ENCODE data around the gene PFKFB4. TPM values are rescaled to one million over a fixed set of nuclear protein-coding genes. Genes with fewer than 3 reads are reported as not detected.

The PFKFB4 gene
- total and polyA plus RNA-seq, 2 of the 4 experiments (the other 2 are of a cell fraction), result 16.9 to 17.0 TPM

DNA sequence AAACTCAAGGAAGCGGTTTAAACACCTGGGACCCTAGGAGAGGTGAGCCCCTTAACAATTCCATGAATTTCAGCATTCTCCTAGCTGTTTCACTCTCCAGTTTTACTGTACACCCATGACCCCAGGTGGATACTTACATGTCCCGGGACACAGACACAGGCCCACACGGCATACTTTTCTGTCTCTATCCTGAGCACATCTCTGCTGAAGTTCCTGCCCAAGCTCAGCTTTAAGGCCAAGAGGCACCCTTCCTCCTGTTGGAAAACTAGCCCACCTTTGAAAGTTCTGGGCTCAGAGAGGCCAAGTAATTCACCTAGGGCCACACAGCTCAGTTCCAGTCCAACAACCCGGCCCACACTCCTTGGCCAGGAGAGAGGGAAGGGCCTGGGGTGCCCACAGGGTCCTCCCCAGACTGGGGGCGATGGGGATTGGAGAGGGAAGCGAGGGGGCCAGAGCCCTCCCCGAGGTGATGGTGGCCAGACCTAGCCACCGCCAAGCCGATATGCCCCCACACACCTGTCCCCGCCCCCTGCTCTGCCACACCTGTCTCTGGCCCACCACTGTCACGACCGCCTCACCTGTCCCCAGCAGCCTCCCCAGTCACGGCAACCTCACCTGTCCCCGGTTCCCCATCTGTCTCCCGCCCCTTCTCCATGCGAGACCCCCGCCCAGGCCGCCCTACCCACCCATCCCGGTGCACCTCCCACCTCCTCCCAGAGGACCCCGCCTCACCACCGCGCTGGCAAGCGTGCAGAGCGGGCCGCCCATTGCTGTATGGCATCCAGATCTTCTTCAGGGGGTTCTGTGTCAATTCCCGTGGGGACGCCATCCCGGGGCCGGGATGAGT lies 431 bp downstream of the PFKFB4 start:
- WGBS, 2 experiments (ENCODE audit: extremely low coverage in 2 of 2, insufficient read length in 1 of 2), result 27% methylated on average over 7 of the region's 29 CpGs; no CpG with 5 or more reads in 1 of the 2 experiments
- Histone ChIP-seq H4K5ac (ENCODE audit: low read depth, low read length) (peak overlapping the region; percentile 40; the same call in 1 of the 2 replicates), H3K9ac (ENCODE audit: low read depth, low read length) (peak overlapping the region; percentile 75), H3K56ac (ENCODE audit: extremely low read depth, insufficient read depth, low read length) (no peak overlapping the region), H3K27ac (ENCODE audit: insufficient read depth, low read length) (peak overlapping the region; percentile 67), H3K79me1 (ENCODE audit: low read depth in 1 of 2, low read length in 2 of 2) (peaks cover 24 to 66% of the 10 kb centered on the region in 2 experiments), H3K4me1 (ENCODE audit: control insufficient read depth, insufficient read depth, low read length) (peaks cover 27% of the 10 kb centered on the region), H2BK15ac (ENCODE audit: low read depth, low read length) (peak overlapping the region; percentile 72; the same call in 1 of the 3 replicates), H4K20me1 (ENCODE audit: insufficient read depth, low read length) (peaks cover 8% of the 10 kb centered on the region; the same call in 1 of the 2 replicates), H3K4me2 (ENCODE audit: low read depth, low read length) (peak overlapping the region; percentile 62), H2AFZ (replicated peaks; ENCODE audit: low read length, poor library complexity) (peak overlapping the region; percentile 98), H2BK5ac (ENCODE audit: low read depth, low read length, poor library complexity, severe bottlenecking) (peak overlapping the region; percentile 65), H2BK20ac (ENCODE audit: low read depth, low read length) (no peak overlapping the region), H4K8ac (ENCODE audit: low read depth in 2 of 2, low read length in 2 of 2) (peak overlapping the region in 1 of 2 experiments; percentile 61; a peak in 2 of 4 replicates), H3K23ac (ENCODE audit: low read depth, low read length) (peak overlapping the region; percentile 7; the same call in 1 of the 2 replicates), H4K91ac (ENCODE audit: insufficient read depth, low read depth, low read length) (peak overlapping the region; percentile 70; the same call in 1 of the 2 replicates), H3K4ac (ENCODE audit: low read depth, low read length) (peak overlapping the region; percentile 54; the same call in 1 of the 2 replicates), H3K9me3 (ENCODE audit: control insufficient read depth, insufficient read depth, low read length) (no peaks in the 10 kb centered on the region), H3K4me3 (ENCODE audit: insufficient read depth, low read depth, low read length) (peak overlapping the region; percentile 67), H2BK120ac (ENCODE audit: low read depth, low read length) (no peak overlapping the region), H3K18ac (ENCODE audit: low read depth, low read length) (0 out of 2 replicates have a peak overlapping the region, but pooled peaks have one; percentile 8), H2AK5ac (ENCODE audit: low read depth, low read length) (peak overlapping the region; percentile 67), H2AK9ac (replicated peaks; ENCODE audit: low read depth, low read length, poor library complexity) (peak overlapping the region; percentile 97), H3K36me3 (ENCODE audit: control insufficient read depth, insufficient read depth, low read length) (no peaks in the 10 kb centered on the region), H3K14ac (replicated peaks; ENCODE audit: low read depth, low read length) (peak overlapping the region; percentile 50; the same call in 1 of the 2 replicates), H3K27me3 (ENCODE audit: control insufficient read depth, insufficient read depth, low read length) (no peaks in the 10 kb centered on the region), H3K9me1 (ENCODE audit: insufficient read depth, low read length) (peaks cover 18% of the 10 kb centered on the region)
- no peak for ATAC-seq (ENCODE audit: low read depth)
- POLR2A ChIA-PET (ENCODE audit: unreplicated experiment), result no interaction called here
- dilution Hi-C loops (cut with HindIII; ENCODE audit: low sequenced_read_pairs, unreplicated experiment) (no loop called here), in situ Hi-C loops (cut with MboI; ENCODE audit: low sequenced_read_pairs) (loop anchor here (5.0 kb wide), 1 partner anchor 89 kb away; a partner anchor contains a TSS), intact Hi-C loops (cut with micrococcal nuclease) (loop anchor here (2.0 kb wide), 1 partner anchor 79 kb away; the partner anchor contains the start of gene SLC26A6)
- CTCF ChIA-PET, result interaction anchor here (1.0 kb wide), 2 partner anchors 80 to 120 kb away, joined by 3 to 6 read pairs; no protein-coding TSS in a partner anchor
- DNase-seq, result no peak
- BruUV-seq (replicated peaks), result no TSS peak
- TF ChIP-seq POLR2A (IDR thresholded peaks at IDR 0.05; ENCODE audit: low read depth, low read length) (no peak), FOS (IDR thresholded peaks at IDR 0.05; ENCODE audit: low read depth, low read length) (no peak), BHLHE40 (IDR thresholded peaks at IDR 0.05; ENCODE audit: low read depth, low read length) (no peak), MXI1 (IDR thresholded peaks at IDR 0.05; ENCODE audit: borderline replicate concordance, low read depth, low read length) (no peak), SMC3 (IDR thresholded peaks at IDR 0.05; ENCODE audit: low read depth, low read length) (no peak), MAFK (IDR thresholded peaks at IDR 0.05; ENCODE audit: low read depth, low read length) (no peak), RAD21 (IDR thresholded peaks at IDR 0.05; ENCODE audit: low read length) (no peak), NFE2L2 (IDR thresholded peaks at IDR 0.05; ENCODE audit: low read depth, low read length) (no peak), RFX5 (IDR thresholded peaks at IDR 0.05; ENCODE audit: low read depth, low read length) (no peak), CEBPB (IDR thresholded peaks at IDR 0.05; ENCODE audit: low read depth, low read length) (no peak)
- TF ChIP-seq, protein P1, sequence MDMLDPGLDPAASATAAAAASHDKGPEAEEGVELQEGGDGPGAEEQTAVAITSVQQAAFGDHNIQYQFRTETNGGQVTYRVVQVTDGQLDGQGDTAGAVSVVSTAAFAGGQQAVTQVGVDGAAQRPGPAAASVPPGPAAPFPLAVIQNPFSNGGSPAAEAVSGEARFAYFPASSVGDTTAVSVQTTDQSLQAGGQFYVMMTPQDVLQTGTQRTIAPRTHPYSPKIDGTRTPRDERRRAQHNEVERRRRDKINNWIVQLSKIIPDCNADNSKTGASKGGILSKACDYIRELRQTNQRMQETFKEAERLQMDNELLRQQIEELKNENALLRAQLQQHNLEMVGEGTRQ (IDR thresholded peaks at IDR 0.05; ENCODE audit: low read depth, low read length), result no peak
- TF ChIP-seq, protein P2, sequence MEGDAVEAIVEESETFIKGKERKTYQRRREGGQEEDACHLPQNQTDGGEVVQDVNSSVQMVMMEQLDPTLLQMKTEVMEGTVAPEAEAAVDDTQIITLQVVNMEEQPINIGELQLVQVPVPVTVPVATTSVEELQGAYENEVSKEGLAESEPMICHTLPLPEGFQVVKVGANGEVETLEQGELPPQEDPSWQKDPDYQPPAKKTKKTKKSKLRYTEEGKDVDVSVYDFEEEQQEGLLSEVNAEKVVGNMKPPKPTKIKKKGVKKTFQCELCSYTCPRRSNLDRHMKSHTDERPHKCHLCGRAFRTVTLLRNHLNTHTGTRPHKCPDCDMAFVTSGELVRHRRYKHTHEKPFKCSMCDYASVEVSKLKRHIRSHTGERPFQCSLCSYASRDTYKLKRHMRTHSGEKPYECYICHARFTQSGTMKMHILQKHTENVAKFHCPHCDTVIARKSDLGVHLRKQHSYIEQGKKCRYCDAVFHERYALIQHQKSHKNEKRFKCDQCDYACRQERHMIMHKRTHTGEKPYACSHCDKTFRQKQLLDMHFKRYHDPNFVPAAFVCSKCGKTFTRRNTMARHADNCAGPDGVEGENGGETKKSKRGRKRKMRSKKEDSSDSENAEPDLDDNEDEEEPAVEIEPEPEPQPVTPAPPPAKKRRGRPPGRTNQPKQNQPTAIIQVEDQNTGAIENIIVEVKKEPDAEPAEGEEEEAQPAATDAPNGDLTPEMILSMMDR (conservative IDR thresholded peaks at IDR 0.05; ENCODE audit: low read depth, low read length), result no peak
- TF ChIP-seq, protein P3, sequence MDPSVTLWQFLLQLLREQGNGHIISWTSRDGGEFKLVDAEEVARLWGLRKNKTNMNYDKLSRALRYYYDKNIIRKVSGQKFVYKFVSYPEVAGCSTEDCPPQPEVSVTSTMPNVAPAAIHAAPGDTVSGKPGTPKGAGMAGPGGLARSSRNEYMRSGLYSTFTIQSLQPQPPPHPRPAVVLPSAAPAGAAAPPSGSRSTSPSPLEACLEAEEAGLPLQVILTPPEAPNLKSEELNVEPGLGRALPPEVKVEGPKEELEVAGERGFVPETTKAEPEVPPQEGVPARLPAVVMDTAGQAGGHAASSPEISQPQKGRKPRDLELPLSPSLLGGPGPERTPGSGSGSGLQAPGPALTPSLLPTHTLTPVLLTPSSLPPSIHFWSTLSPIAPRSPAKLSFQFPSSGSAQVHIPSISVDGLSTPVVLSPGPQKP (IDR thresholded peaks at IDR 0.05; ENCODE audit: borderline replicate concordance, low read depth, low read length), result no peak
